Adipose tissue (tissue), 3 donors: ENCODE data around the gene MUC21. TPM values are rescaled to one million over a fixed set of nuclear protein-coding genes. Genes with fewer than 3 reads are reported as not detected.

Experiments
- H3K27ac ChIP-seq: one replicate; pipeline ENCODE4 v1.5.1; 2013; ENCODE audit warnings: low read depth, low read length
- WGBS, 3 donors: extraction: QIAGEN DNeasy Blood & Tissue Kit; methylation state at CpG; one replicate each; pipeline ENCODE4 v1.1.7; 2013; 5-methylcytosine and 5-hydroxymethylcytosine counted together
- polyA plus RNA-seq, 3 donors: library from polyadenylated mRNA; stranded (reverse); fragments of 200-250 nt; gene quantifications; one replicate each; pipeline ENCODE4 v1.2.3, GENCODE V29; 2013
- donor health status: healthy with polysubstance abuse.
- donor health status: Bipolar disorder and iron deficiency.
- donor health status: healthy.

MUC21 gene
- polyA plus RNA-seq = 1 to 10 TPM in 1 of 3 donors, under 1 TPM in 1, not detected in 1; 0.05 to 1.1 TPM

GRCh38 chr6:30983439-30983838, at the start of gene MUC21:
TSS of gene MUC21 (plus strand) at chr6:30983718. CDS start at chr6:30983959, 241 bp downstream.
- no peak within 1 kb of the TSS for H3K27ac ChIP-seq
- WGBS, 3 donors = 82 to 86% (median 84%) methylated on average over 6 of the region's 6 CpGs

DNA sequence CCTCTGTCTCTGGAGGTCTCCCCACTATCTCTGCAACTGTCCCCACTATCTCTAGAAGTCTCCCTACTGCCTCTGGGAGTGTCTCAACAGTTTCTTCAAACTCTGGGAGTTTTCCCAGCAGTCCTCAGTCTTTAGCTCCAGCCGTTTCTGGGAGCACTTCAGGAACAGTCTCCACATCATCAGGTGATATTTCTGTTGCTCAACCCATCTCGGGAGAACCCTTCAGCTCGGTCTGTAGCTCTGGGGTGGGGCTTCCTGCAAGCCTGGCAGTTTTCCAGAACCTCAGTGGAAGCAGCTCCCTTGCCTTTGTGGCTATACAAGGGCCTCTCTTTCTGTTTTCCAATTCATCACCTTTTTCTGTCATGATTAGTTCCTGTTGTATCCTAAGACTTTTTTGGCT, 48.5 kb upstream of the MUC21 start:
- WGBS, 3 donors = 14 to 42% (median 14%) methylated on average over 3 of the region's 3 CpGs
- no peak overlapping the region for H3K27ac ChIP-seq

DNA sequence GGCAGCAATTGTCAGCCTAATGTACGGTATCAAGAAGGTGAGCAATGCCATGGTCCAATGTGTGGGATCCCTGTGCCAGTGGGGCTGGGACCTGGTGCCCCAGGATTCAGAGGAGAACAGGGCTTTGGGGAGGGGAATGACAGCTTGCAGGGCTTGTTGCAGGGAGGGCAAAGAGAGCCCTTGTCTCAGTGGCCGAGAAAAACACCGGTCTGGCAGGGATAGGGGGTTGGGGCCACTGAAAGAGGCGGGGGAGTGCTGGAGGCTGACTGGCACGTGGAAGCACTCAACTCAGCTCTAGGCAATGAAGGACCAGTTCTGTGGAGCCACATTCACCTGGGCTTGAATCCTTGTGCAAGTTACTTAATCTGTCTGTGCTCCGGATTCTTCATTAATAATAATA, 46.3 kb upstream of the MUC21 start:
- WGBS, 3 donors = 85% methylated on average over 6 of the region's 6 CpGs
- H3K27ac ChIP-seq = no peak overlapping the region

DNA sequence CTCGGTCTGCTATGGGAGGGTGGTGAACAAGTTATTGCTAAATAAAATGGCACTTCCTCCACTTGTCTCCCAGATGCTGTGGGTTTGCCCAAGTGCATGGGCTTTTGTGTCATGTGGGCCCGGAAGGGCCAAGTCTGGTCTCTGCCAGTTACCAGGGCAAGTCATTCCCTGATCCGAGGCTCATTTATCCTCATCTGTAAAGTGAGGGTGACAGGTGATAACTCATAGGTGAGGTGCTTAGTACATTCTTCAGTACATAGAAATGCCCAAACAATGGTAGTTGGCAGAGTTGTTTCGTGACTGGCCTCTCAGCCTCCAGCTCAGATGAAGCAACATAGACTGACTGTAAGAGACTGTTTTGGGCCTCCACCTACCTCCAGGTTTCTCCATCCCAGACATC, 44.8 kb upstream of the MUC21 start:
- no peak overlapping the region for H3K27ac ChIP-seq
- WGBS, 3 donors = 62 to 70% (median 63%) methylated on average over 4 of the region's 4 CpGs

DNA sequence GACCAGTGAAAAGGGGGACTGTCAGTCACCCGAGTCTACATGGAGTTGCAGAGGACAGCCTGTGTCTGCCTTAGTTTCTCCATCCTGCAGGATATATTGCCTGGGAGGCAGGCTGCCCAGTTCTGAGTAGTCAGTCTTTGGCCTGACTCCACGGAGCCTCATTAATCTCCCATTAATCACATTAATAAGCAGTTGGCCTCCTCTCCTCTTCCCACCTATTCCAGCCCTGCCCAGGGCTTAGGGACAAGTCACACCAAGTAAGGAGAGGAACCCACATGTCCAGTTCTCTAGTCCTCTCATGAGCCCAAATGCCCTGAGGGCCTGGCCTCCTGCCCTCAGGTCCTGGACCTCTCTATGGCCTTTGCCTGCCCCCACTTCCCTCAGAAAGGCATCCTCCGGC, 44.0 kb upstream of the MUC21 start:
- H3K27ac ChIP-seq = no peak overlapping the region
- 42 to 59% (median 51%) methylated on average over 3 of the region's 3 CpGs for WGBS, 3 donors

- H3K27ac ChIP-seq = no peak within 1 kb of the TSS
- WGBS, 3 donors = 62 to 71% (median 65%) methylated on average over 16 of the region's 16 CpGs
Observed at GRCh38 chr6:30940361-30940986, 43.0 kb upstream of the MUC21 start, which contains the start of gene MUCL3. TSS of gene MUCL3 (plus strand) at chr6:30940973. CDS start at chr6:30941000, 27 bp downstream.

GRCh38 chr6:30942338-30943060, 41.0 kb upstream of the MUC21 start:
- H3K27ac ChIP-seq = no peak overlapping the region
- 12 to 15% (median 12%) methylated on average over 14 to 15 of the region's 15 CpGs for WGBS, 3 donors

- WGBS, 3 donors = 88 to 91% (median 90%) methylated on average over 4 of the region's 4 CpGs
Observed at GRCh38 chr6:30944051-30944450, 39.5 kb upstream of the MUC21 start.

GRCh38 chr6:30945281-30945680, 38.2 kb upstream of the MUC21 start:
- WGBS, 3 donors = 87 to 93% (median 89%) methylated on average over 5 of the region's 5 CpGs

More at GRCh38 chr6:30944051-30944450, 39.5 kb upstream of the MUC21 start:
- H3K27ac ChIP-seq = no peak overlapping the region

DNA sequence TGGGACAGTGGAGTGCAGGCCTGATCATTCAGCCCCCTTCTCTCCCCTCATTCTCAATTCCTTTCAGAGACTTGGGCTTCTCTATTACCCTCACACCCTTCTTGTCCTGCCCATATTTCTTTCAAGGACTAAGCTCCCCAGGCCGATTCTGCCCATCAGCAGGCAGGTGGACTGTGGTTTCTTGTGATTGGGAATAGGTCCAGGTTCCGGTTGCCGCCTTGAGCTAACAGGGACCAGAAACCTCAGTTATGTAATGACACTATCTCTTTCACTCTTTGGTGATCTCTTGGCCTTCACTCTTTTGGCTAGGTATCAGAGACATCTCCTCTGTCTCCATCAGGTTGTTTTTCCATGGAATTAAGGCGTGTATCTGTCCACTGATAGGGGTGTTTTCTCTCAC, 36.3 kb upstream of the MUC21 start:
- WGBS, 3 donors = 75 to 80% (median 80%) methylated on average over 4 of the region's 4 CpGs
- no peak overlapping the region for H3K27ac ChIP-seq

More at GRCh38 chr6:30945281-30945680, 38.2 kb upstream of the MUC21 start:
- H3K27ac ChIP-seq = no peak overlapping the region

DNA sequence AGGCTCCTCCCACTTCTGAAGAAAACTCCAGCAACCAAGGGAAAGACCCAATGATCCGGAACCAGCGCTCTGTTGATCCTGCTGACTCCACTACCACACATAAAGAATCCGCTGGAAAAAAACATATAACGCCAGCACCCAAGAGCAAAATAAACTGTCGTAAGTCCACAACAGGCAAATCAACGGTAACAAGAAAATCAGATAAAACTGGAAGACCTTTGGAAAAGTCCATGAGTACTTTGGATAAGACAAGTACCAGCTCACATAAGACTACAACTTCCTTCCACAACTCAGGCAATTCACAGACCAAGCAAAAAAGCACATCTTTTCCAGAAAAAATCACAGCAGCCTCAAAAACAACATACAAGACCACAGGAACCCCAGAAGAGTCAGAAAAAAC, 34.7 kb upstream of the MUC21 start:
- H3K27ac ChIP-seq = no peak overlapping the region
- 88 to 98% (median 93%) methylated on average over 6 of the region's 6 CpGs for WGBS, 3 donors

DNA sequence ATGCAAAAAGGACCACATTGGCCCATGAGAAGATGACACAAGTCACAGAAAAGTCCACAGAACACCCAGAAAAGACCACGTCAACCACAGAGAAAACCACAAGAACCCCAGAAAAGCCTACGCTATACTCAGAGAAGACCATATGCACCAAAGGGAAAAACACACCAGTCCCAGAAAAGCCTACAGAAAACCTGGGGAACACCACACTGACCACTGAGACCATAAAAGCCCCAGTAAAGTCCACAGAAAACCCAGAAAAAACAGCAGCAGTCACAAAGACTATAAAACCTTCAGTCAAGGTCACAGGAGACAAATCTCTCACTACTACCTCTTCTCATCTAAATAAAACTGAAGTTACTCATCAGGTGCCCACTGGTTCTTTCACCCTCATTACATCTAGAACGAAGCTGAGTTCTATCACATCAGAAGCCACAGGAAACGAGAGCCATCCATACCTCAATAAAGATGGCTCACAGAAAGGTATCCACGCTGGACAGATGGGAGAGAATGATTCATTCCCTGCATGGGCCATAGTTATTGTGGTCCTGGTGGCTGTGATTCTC, 31.5 kb upstream of the MUC21 start:
- 75 to 89% (median 89%) methylated on average over 5 of the region's 5 CpGs for WGBS, 3 donors
- H3K27ac ChIP-seq = no peak overlapping the region

DNA sequence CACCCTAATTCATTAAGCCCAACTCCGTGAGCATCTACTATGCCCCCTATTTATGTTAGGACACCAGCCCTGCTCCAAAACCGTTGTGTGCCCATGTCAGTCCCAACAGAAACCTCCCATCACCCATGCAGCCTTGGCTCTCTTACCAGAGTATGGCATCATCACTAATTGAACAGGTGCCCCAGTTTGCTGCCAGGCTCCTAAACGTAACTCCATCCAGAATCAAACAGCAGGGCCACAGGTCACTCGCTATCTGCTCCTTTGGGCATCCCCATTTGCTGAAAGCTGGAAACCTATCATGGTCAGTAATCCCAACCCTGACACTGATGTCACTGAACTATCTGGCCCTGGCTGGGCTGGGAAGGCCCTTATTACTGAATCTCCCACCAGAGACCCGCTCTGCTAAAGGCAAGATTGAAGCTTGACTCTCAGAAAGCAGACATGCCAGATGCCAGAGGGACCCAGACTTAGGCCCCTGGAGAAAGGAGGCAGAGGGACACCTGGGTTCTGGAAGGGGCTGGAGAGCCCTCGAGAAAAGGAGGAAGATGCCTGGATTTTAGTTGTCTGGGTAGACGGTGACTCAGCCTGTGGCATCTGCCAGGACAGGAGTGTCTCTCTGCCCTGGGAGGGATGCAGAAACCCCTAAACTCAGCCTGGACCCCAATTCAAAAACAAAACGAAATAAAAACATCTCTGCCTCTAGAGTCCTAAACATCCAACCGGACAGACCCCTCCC, 28.7 kb upstream of the MUC21 start:
- 61 to 66% (median 63%) methylated on average over 9 of the region's 9 CpGs for WGBS, 3 donors
- H3K27ac ChIP-seq = no peak overlapping the region

DNA sequence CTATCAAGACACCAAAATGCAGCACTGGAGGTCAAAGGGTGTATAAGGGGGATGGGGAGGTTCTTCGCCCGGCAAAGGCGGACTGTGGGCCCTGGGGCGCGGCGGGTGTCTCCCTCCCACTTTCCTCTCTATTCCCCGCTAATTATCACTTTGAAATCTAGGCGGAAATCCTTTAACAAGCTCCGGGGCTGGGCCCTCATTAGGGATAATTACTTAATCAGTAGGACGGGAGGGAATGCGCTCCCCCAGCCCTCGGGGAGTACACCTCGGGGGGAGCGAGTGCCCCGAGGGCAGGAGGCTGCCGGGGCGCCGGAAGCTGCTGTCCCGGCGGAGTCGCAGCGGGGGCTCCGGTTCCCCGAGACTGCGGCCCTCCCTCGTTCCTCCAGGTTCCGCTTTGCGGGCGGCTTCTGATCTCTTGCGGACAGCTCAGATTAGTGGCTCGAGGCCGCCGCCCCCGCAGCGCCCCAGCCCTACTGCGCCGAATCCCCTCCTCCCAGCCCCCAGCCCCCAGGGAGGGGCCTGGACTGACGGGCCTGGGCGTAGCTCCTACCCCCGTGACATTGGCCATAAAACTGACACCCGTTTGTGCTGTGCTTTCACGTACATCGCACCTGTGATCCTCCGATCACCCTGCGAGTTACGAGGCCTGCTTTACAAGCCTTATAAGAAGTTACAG, 28.0 kb upstream of the MUC21 start:
- no peak overlapping the region for H3K27ac ChIP-seq
- WGBS, 3 donors = 3 to 12% (median 4%) methylated on average over 38 to 46 of the region's 46 CpGs

DNA sequence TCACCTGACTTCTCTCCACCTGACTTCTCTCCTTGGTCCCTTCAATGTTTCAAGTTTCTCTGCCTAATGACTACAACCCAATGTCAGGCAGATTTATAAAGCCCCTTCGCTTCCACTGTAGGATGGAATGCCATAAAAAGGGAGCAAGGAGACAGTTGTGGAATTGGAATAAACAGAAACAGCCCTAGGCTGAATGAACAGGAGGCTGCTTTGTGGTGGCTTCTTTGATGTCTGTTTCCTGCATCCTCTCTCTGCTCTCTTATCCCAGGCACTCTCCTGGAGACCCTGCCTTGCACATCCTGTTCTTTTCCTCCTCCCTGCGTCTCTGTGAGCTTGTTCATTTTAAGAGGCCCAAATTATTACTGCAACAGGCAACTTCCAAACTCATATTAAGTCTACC, 25.8 kb upstream of the MUC21 start:
- H3K27ac ChIP-seq = no peak overlapping the region
- 72 to 86% (median 81%) methylated on average over 2 of the region's 2 CpGs for WGBS, 3 donors

GRCh38 chr6:30960907-30961673, 22.4 kb upstream of the MUC21 start:
- H3K27ac ChIP-seq = no peak overlapping the region
- WGBS, 3 donors = 68 to 80% (median 70%) methylated on average over 9 of the region's 9 CpGs

GRCh38 chr6:30962716-30963115, 20.8 kb upstream of the MUC21 start:
- H3K27ac ChIP-seq = no peak overlapping the region

- 63 to 73% (median 68%) methylated on average over 6 of the region's 6 CpGs for WGBS, 3 donors
Observed at GRCh38 chr6:30963641-30964040, 19.9 kb upstream of the MUC21 start.

More at GRCh38 chr6:30963641-30964040, 19.9 kb upstream of the MUC21 start:
- no peak overlapping the region for H3K27ac ChIP-seq
